ENCODE data around the gene COQ4. TPM values are rescaled to one million over a fixed set of nuclear protein-coding genes. Genes with fewer than 3 reads are reported as not detected.

Gene COQ4
- total RNA-seq, 1 experiment from 2014 or later, result 28.1 TPM

DNA sequence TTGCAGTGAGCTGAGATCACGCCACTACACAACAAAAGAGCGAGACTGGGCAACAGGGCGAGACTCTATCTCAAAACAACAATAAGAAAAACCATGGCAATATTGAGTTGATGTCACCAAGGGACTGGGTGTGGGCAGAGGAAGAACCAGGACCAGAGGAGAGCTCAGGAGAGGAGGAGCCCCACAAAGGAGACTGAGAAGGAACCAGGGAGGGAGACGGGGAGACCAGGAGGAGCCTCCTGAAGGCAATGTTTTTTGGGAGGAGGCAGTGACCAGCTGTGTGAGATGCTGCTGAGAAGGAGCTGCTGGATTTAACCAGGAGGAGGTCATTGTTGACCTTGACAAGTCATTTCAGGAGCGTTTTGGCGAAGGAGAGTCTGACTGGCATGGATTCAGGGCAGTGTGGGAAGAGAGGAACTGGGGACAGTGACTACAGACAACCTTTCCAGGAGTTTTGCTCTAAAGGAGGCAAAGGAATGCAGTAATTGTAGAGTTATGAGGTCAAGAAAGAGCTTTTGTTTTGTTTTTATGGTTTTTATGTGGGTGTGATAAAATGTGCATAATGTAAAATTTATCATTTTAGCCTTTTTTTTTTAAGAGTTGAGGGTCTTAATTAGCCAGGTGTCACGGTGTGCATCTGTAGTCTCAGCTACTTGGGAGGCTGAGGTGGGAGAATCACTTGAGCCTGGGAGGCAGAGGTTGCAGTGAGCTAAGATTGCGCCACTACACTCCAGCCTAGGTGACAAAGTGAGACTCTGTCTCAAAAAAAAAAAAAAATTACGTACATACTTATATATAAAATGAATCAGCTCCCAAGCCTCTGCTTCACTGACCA, 18.3 kb upstream of the COQ4 start:
- Histone ChIP-seq H4K20me1 (ENCODE audit: low read length) (no peaks in the 10 kb centered on the region), H3K4me1 (ENCODE audit: insufficient read depth, low read length) (peaks cover 24% of the 10 kb centered on the region), H3K9me2 (replicated peaks; ENCODE audit: low read length) (no peaks in the 10 kb centered on the region), H3K9me3 (ENCODE audit: low read length) (no peaks in the 10 kb centered on the region), H3K9ac (ENCODE audit: low read length) (no peak overlapping the region), H3K79me2 (ENCODE audit: low read length) (no peaks in the 10 kb centered on the region), H3K4me2 (ENCODE audit: low read length) (no peak overlapping the region), H3K27me3 (ENCODE audit: low read length) (no peaks in the 10 kb centered on the region), H3F3A (ENCODE audit: low read length, unreplicated experiment) (no peaks in the 10 kb centered on the region), H3K4me3 (ENCODE audit: low read length) (no peak overlapping the region), H3K27ac (ENCODE audit: low read length) (peak overlapping the region; percentile 43), H2AFZ (ENCODE audit: low read length) (no peak overlapping the region), H3K36me3 (ENCODE audit: low read depth, low read length) (peaks cover 5% of the 10 kb centered on the region; the same call in 1 of the 2 replicates)
- intact Hi-C loops (cut with micrococcal nuclease), result no loop called here
- DNase-seq (no peak), ATAC-seq (no peak)
- CTCF ChIA-PET, result interaction anchor here (0.6 kb wide), 1 partner anchor 104 kb away, joined by 4 read pairs; no protein-coding TSS in a partner anchor
- POLR2A ChIA-PET (ENCODE audit: unreplicated experiment), result no interaction called here
- TF ChIP-seq EZH2phosphoT487 (IDR thresholded peaks at IDR 0.05; ENCODE audit: borderline replicate concordance, low read length) (no peak), EZH2 (IDR thresholded peaks at IDR 0.05; ENCODE audit: low read length, unreplicated experiment) (no peak)
- BruUV-seq (replicated peaks), result no TSS peak

DNA sequence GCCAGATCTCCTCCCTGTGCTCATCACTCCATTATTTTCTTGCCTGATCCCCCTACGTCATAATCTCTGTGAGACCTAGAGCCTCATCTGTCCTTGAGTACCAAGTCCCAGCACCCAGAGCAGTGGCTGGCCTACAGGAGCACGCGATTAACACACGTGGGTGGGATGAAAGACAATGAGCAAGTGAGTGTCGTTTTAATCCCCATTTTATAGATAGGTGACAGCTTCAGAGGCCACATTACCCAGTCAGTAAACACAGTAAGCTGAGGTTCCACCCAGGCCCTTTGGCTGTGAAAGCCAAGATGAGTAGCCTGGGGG, 17.7 kb upstream of the COQ4 start:
- ATAC-seq (no peak), DNase-seq (peak; percentile 30)
- no TSS peak for BruUV-seq (replicated peaks)
- no peaks in the 10 kb centered on the region for H4K20me1 ChIP-seq (ENCODE audit: low read length)
- no peak overlapping the region for H3K4me2 ChIP-seq (ENCODE audit: low read length)
- H3K27me3 ChIP-seq (ENCODE audit: low read length), result no peaks in the 10 kb centered on the region
- H3K4me1 ChIP-seq (ENCODE audit: insufficient read depth, low read length), result peaks cover 24% of the 10 kb centered on the region
- TF ChIP-seq, protein P1, sequence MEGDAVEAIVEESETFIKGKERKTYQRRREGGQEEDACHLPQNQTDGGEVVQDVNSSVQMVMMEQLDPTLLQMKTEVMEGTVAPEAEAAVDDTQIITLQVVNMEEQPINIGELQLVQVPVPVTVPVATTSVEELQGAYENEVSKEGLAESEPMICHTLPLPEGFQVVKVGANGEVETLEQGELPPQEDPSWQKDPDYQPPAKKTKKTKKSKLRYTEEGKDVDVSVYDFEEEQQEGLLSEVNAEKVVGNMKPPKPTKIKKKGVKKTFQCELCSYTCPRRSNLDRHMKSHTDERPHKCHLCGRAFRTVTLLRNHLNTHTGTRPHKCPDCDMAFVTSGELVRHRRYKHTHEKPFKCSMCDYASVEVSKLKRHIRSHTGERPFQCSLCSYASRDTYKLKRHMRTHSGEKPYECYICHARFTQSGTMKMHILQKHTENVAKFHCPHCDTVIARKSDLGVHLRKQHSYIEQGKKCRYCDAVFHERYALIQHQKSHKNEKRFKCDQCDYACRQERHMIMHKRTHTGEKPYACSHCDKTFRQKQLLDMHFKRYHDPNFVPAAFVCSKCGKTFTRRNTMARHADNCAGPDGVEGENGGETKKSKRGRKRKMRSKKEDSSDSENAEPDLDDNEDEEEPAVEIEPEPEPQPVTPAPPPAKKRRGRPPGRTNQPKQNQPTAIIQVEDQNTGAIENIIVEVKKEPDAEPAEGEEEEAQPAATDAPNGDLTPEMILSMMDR (conservative IDR thresholded peaks at IDR 0.05; ENCODE audit: low read depth, low read length), result no peak
- TF ChIP-seq EZH2phosphoT487 (IDR thresholded peaks at IDR 0.05; ENCODE audit: borderline replicate concordance, low read length), result no peak
- no peak for TF ChIP-seq EZH2 (IDR thresholded peaks at IDR 0.05; ENCODE audit: low read length, unreplicated experiment)
- H3K9me2 ChIP-seq (replicated peaks; ENCODE audit: low read length), result no peaks in the 10 kb centered on the region
- H3K9me3 ChIP-seq (ENCODE audit: low read length), result no peaks in the 10 kb centered on the region
- intact Hi-C loops (cut with micrococcal nuclease), result no loop called here
- CTCF ChIA-PET, result interaction anchor here (0.6 kb wide), 1 partner anchor 16 kb away, joined by 3 read pairs; no protein-coding TSS in a partner anchor
- no peak overlapping the region for H3K4me3 ChIP-seq (ENCODE audit: low read length)
- peak overlapping the region; percentile 43 for H3K27ac ChIP-seq (ENCODE audit: low read length)
- no peak overlapping the region for H2AFZ ChIP-seq (ENCODE audit: low read length)
- no peaks in the 10 kb centered on the region for H3F3A ChIP-seq (ENCODE audit: low read length, unreplicated experiment)
- no peaks in the 10 kb centered on the region for H3K79me2 ChIP-seq (ENCODE audit: low read length)
- no peak overlapping the region for H3K9ac ChIP-seq (ENCODE audit: low read length)
- POLR2A ChIA-PET (ENCODE audit: unreplicated experiment), result no interaction called here
- peaks cover 5% of the 10 kb centered on the region; the same call in 1 of the 2 replicates for H3K36me3 ChIP-seq (ENCODE audit: low read depth, low read length)

DNA sequence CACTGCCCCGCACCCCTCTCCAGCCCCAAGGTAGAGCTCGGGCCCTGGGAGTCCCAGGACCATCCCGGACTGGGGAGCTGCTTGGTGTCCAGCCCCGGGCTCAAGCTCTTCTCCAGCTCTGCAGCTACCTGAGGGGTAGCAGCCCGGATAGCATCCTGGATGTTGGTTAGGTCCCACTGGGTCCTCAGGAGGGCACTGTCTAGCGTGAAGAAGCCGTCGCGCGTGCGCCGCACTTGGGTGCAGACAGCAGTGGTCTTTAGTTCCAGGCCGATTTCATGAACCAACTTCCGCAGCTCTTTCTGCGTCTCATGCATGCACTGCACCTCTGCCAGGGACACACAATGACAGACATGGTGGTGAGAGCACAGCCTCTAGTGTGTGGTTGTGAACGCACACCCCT, 13.1 kb upstream of the COQ4 start:
- BruUV-seq (replicated peaks), result no TSS peak
- TF ChIP-seq, protein P1 (conservative IDR thresholded peaks at IDR 0.05; ENCODE audit: low read depth, low read length), result no peak
- TF ChIP-seq EZH2 (IDR thresholded peaks at IDR 0.05; ENCODE audit: low read length, unreplicated experiment) (no peak), EZH2phosphoT487 (IDR thresholded peaks at IDR 0.05; ENCODE audit: borderline replicate concordance, low read length) (no peak)
- ChIA-PET POLR2A (ENCODE audit: unreplicated experiment) (no interaction called here), CTCF (interaction anchor here (0.6 kb wide), 1 partner anchor 414 kb away, joined by 3 read pairs; the partner anchor contains the start of gene ZDHHC12)
- no peak for ATAC-seq
- Histone ChIP-seq H2AFZ (ENCODE audit: low read length) (no peak overlapping the region), H3K4me2 (ENCODE audit: low read length) (no peak overlapping the region), H3K36me3 (ENCODE audit: low read depth, low read length) (peaks cover 11% of the 10 kb centered on the region; the same call in 1 of the 2 replicates), H3K9me2 (replicated peaks; ENCODE audit: low read length) (no peaks in the 10 kb centered on the region), H3K9me3 (ENCODE audit: low read length) (no peaks in the 10 kb centered on the region), H3K79me2 (ENCODE audit: low read length) (no peaks in the 10 kb centered on the region), H3K27ac (ENCODE audit: low read length) (no peak overlapping the region), H3K27me3 (ENCODE audit: low read length) (no peaks in the 10 kb centered on the region), H3K4me3 (ENCODE audit: low read length) (no peak overlapping the region), H3K9ac (ENCODE audit: low read length) (no peak overlapping the region), H3F3A (ENCODE audit: low read length, unreplicated experiment) (no peaks in the 10 kb centered on the region), H3K4me1 (ENCODE audit: insufficient read depth, low read length) (peaks cover 24% of the 10 kb centered on the region), H4K20me1 (ENCODE audit: low read length) (no peaks in the 10 kb centered on the region)
- no peak for DNase-seq
- intact Hi-C loops (cut with micrococcal nuclease), result no loop called here

All from PC-3 (cell line).